Measurements from ENCODE around the gene CD3D. TPM values are rescaled to one million over a fixed set of nuclear protein-coding genes. Genes with fewer than 3 reads are reported as not detected.

CD3D gene
- total and polyA plus RNA-seq, 5 donors from 2014 or later, result 476 to 1,577 (median 1,156) TPM

DNA sequence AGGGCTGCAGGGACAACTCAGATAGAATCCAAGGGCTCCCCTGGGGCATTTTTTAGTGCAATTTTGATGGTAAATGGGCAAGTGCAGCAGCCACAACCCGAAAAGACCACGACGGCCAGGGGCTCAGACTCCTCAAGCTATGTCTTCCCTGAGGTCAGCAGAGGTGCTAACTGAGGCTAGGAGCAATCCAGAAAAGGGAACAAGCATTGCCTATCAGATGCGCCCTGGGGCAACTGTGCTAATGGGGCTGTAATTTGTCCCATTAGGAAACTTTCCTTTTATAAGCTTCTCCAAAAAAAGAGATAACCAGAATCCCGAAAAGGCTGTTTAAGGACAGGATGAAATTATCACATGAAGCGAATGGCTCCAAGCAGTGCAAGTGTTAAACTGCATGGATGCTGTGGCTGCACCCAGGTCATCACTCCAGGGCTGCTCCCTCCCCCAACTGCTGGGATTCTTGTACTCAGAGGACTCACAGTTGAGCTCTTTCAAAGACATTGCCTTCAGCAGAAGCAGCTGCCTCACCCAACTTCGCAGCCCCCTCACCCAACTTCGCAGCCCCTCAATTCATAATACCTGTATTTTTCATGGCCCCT lies 40.8 kb downstream of the CD3D start:
- Mint-ChIP-seq H3K4me1 (peaks cover 0 to 48% (median 24%) of the 10 kb centered on the region in 4 donors), H3K36me3 (peaks cover 12% of the 10 kb centered on the region), H3K27ac (peak overlapping the region in 2 of 3 donors; percentile 62 to 99), H3K4me3 (no peak overlapping the region), H3K27me3 (peaks cover 5% of the 10 kb centered on the region), H3K9me3 (no peaks in the 10 kb centered on the region)
- H3K27ac ChIP-seq (ENCODE audit: insufficient read depth, low read length, poor library complexity, severe bottlenecking), result no peak overlapping the region
- no peaks in the 10 kb centered on the region for H3K36me3 ChIP-seq (ENCODE audit: control insufficient read depth, insufficient read depth, low read length)
- H3K27me3 ChIP-seq (ENCODE audit: control insufficient read depth, insufficient read depth, low read length), result no peaks in the 10 kb centered on the region
- H3K4me1 ChIP-seq (ENCODE audit: control insufficient read depth, insufficient read depth, low read length, poor library complexity, severe bottlenecking), result peaks cover 32% of the 10 kb centered on the region
- DNase-seq (no peak), ATAC-seq (ENCODE audit: low read depth in 2 of 2) (no peak)
- H3K9me3 ChIP-seq (ENCODE audit: control insufficient read depth in 2 of 2, low read length in 2 of 2), result no peaks in the 10 kb centered on the region
- H3K4me3 ChIP-seq (ENCODE audit: low read depth, low read length), result no peak overlapping the region

DNA sequence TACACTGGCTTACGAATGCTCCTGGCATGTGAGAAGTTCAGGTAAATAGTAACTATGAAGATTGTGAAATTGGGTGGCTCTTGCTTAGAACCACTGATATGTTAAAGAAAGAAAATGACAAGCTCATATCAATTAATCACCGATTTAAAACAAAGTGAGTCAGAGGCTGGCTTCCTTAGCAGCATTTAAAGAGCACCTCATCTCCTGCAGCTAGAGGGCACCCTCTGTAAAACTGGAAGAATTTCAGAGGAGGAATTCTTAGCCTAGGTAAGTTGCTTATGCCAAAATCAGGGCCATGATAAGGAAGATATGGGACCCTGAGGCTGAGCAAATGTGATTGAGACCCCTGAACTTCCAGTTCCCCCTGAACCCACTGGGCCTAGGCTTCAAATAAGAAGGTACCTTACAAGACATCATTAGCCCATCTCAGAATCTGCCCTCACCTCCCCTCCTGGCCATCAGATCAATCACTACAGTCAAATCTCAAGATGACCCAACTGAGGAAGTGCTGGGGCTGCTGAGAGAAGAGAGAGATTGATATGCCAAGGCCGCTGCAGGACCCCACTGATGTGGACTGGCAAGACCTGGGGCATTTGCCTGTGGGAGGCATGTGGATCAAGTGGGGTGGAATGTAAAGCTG lies 46.6 kb downstream of the CD3D start:
- Mint-ChIP-seq H3K27ac (peak overlapping the region; percentile 7 to 88 (median 34)), H3K27me3 (peaks cover 4% of the 10 kb centered on the region), H3K9me3 (no peaks in the 10 kb centered on the region), H3K4me1 (peaks cover 4 to 17% (median 13%) of the 10 kb centered on the region in 4 donors), H3K4me3 (no peak overlapping the region), H3K36me3 (no peaks in the 10 kb centered on the region)
- H3K27ac ChIP-seq (ENCODE audit: insufficient read depth, low read length, poor library complexity, severe bottlenecking), result no peak overlapping the region
- DNase-seq (peak in 2 of 3 donors; percentile 43 to 77), ATAC-seq (ENCODE audit: low read depth in 2 of 2) (peak; percentile 76 to 83)
- H3K9me3 ChIP-seq (ENCODE audit: control insufficient read depth in 2 of 2, low read length in 2 of 2), result no peaks in the 10 kb centered on the region
- H3K4me3 ChIP-seq (ENCODE audit: low read depth, low read length), result no peak overlapping the region
- peaks cover 6% of the 10 kb centered on the region for H3K4me1 ChIP-seq (ENCODE audit: control insufficient read depth, insufficient read depth, low read length, poor library complexity, severe bottlenecking)
- no peaks in the 10 kb centered on the region for H3K27me3 ChIP-seq (ENCODE audit: control insufficient read depth, insufficient read depth, low read length)
- H3K36me3 ChIP-seq (ENCODE audit: control insufficient read depth, insufficient read depth, low read length), result no peaks in the 10 kb centered on the region

DNA sequence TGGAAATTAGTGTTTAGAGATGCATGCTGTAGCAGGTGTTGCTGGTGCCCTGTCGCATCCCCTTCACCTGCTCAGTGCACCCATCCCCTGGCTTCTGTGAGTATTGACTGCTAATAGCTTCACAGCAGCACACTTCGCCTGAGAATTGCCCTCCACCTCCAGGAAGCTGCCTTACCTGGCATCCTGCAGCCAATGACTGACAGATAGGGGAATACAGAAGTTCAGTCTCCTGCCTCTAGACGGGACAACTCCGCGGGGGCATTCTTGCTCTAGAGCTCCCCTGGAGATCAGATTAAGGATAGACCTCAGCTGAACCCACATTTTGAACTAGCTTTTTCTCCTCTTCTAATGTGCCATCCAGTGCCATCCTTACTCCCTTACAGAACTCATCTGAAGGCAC lies 47.3 kb downstream of the CD3D start:
- no peak overlapping the region for H3K27ac Mint-ChIP-seq
- no peaks in the 10 kb centered on the region for H3K36me3 ChIP-seq (ENCODE audit: control insufficient read depth, insufficient read depth, low read length)
- DNase-seq (no peak), ATAC-seq (ENCODE audit: low read depth in 2 of 2) (no peak)
- no peaks in the 10 kb centered on the region for H3K9me3 ChIP-seq (ENCODE audit: control insufficient read depth in 2 of 2, low read length in 2 of 2)
- H3K27me3 Mint-ChIP-seq, result peaks cover 4% of the 10 kb centered on the region
- no peaks in the 10 kb centered on the region for H3K27me3 ChIP-seq (ENCODE audit: control insufficient read depth, insufficient read depth, low read length)
- H3K27ac ChIP-seq (ENCODE audit: insufficient read depth, low read length, poor library complexity, severe bottlenecking), result no peak overlapping the region
- H3K4me3 ChIP-seq (ENCODE audit: low read depth, low read length), result no peak overlapping the region
- peaks cover 4 to 17% (median 16%) of the 10 kb centered on the region in 4 donors for H3K4me1 Mint-ChIP-seq
- no peaks in the 10 kb centered on the region for H3K9me3 Mint-ChIP-seq
- H3K36me3 Mint-ChIP-seq, result no peaks in the 10 kb centered on the region
- peaks cover 6% of the 10 kb centered on the region for H3K4me1 ChIP-seq (ENCODE audit: control insufficient read depth, insufficient read depth, low read length, poor library complexity, severe bottlenecking)
- no peak overlapping the region for H3K4me3 Mint-ChIP-seq

DNA sequence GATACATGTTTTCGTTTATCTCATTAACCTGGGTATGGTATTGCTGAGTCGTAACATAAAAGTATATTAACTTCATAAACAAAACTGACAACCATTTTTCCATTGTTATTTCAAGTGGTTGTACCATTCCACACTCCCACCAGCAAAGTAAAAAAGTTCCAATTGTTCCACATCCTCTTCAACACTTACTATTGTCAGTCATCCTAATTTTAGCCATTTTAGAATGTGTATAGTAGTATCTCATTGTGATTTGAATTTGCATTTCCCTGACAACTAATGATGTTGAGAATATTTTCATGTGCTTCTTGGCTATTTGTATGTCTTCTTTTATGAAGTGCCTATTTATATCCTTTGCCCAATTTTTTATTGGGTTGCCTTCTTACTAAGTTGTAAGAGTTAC lies 48.5 kb downstream of the CD3D start:
- Histone ChIP-seq H3K4me1 (ENCODE audit: control insufficient read depth, insufficient read depth, low read length, poor library complexity, severe bottlenecking) (peaks cover 6% of the 10 kb centered on the region), H3K27me3 (ENCODE audit: control insufficient read depth, insufficient read depth, low read length) (no peaks in the 10 kb centered on the region), H3K36me3 (ENCODE audit: control insufficient read depth, insufficient read depth, low read length) (no peaks in the 10 kb centered on the region), H3K27ac (ENCODE audit: insufficient read depth, low read length, poor library complexity, severe bottlenecking) (no peak overlapping the region), H3K9me3 (ENCODE audit: control insufficient read depth in 2 of 2, low read length in 2 of 2) (no peaks in the 10 kb centered on the region), H3K4me3 (ENCODE audit: low read depth, low read length) (no peak overlapping the region)
- no peak overlapping the region for H3K4me3 Mint-ChIP-seq
- H3K27ac Mint-ChIP-seq, result no peak overlapping the region
- peaks cover 8 to 18% (median 15%) of the 10 kb centered on the region in 4 donors for H3K4me1 Mint-ChIP-seq
- H3K9me3 Mint-ChIP-seq, result peaks cover 0 to 1% (median 0%) of the 10 kb centered on the region in 7 donors
- no peak for ATAC-seq (ENCODE audit: low read depth in 2 of 2)
- H3K36me3 Mint-ChIP-seq, result no peaks in the 10 kb centered on the region
- DNase-seq, result no peak
- peaks cover 11% of the 10 kb centered on the region for H3K27me3 Mint-ChIP-seq

DNA sequence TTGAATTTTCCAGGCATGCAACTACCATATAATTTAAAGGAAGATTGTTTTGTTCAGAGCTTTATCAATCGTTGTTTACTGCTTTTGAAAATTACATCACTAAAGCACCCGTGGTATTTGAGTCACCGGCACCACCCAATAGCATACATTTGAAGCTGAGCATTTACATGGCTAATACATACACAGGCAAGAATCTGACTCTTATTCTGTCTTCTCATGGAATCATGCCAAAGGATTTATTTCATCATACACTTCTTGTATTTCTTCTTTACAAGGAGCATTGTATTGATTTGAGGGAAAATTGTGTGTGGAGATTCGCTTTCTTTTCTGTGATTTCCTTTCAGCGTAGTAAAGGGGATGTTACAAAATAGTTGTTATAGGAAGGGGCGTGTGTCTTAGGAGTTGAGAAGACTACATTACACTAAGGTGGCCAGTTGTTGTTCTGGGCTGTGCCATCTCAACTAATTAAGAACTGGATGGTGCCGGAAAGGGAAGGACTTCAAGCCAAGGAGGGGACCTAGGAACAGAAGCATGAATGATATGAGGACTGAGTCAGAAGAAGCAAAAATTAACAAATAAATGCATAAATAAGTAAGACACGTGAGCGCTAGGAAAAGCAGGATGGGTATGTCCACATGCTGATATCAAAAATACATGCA lies 50.9 kb downstream of the CD3D start:
- no peaks in the 10 kb centered on the region for H3K36me3 Mint-ChIP-seq
- H3K4me1 Mint-ChIP-seq, result peaks cover 8 to 18% (median 15%) of the 10 kb centered on the region in 4 donors
- H3K27ac Mint-ChIP-seq, result no peak overlapping the region
- Histone ChIP-seq H3K4me3 (ENCODE audit: low read depth, low read length) (no peak overlapping the region), H3K27ac (ENCODE audit: insufficient read depth, low read length, poor library complexity, severe bottlenecking) (no peak overlapping the region), H3K36me3 (ENCODE audit: control insufficient read depth, insufficient read depth, low read length) (no peaks in the 10 kb centered on the region), H3K9me3 (ENCODE audit: control insufficient read depth in 2 of 2, low read length in 2 of 2) (no peaks in the 10 kb centered on the region), H3K27me3 (ENCODE audit: control insufficient read depth, insufficient read depth, low read length) (no peaks in the 10 kb centered on the region), H3K4me1 (ENCODE audit: control insufficient read depth, insufficient read depth, low read length, poor library complexity, severe bottlenecking) (peaks cover 6% of the 10 kb centered on the region)
- H3K4me3 Mint-ChIP-seq, result no peak overlapping the region
- no peak for DNase-seq
- H3K9me3 Mint-ChIP-seq, result peaks cover 0 to 1% (median 0%) of the 10 kb centered on the region in 7 donors
- no peak for ATAC-seq (ENCODE audit: low read depth in 2 of 2)
- H3K27me3 Mint-ChIP-seq, result peaks cover 11% of the 10 kb centered on the region

DNA sequence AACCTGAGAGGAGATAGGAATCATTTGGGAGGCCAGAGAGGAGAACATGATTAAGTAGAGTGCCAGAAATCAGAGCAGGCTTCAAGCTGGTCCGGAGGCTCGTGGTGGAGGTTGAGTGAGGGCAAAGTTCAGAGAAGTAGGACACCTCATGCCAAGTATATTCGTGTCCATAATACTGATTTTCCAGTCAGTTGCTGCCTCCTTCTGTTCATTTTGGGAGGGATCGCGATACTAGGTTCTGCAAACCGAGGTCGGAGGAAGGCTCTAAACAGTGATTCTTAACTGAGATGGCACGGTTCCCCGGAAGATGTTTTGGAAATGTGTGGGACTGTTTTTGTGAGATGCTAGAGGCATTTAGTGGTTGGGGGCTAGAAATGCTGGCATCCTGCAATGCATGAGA lies 51.6 kb downstream of the CD3D start:
- Mint-ChIP-seq H3K4me3 (no peak overlapping the region), H3K27ac (no peak overlapping the region), H3K9me3 (peaks cover 0 to 1% (median 0%) of the 10 kb centered on the region in 7 donors), H3K27me3 (peaks cover 11% of the 10 kb centered on the region), H3K4me1 (peaks cover 9 to 17% (median 11%) of the 10 kb centered on the region in 4 donors), H3K36me3 (no peaks in the 10 kb centered on the region)
- ATAC-seq (ENCODE audit: low read depth in 2 of 2) (peak; percentile 46 to 63), DNase-seq (peak in 2 of 3 donors; percentile 50 to 65)
- Histone ChIP-seq H3K27ac (ENCODE audit: insufficient read depth, low read length, poor library complexity, severe bottlenecking) (no peak overlapping the region), H3K9me3 (ENCODE audit: control insufficient read depth in 2 of 2, low read length in 2 of 2) (no peaks in the 10 kb centered on the region), H3K4me3 (ENCODE audit: low read depth, low read length) (no peak overlapping the region), H3K27me3 (ENCODE audit: control insufficient read depth, insufficient read depth, low read length) (no peaks in the 10 kb centered on the region), H3K4me1 (ENCODE audit: control insufficient read depth, insufficient read depth, low read length, poor library complexity, severe bottlenecking) (peaks cover under 1% of the 10 kb centered on the region), H3K36me3 (ENCODE audit: control insufficient read depth, insufficient read depth, low read length) (no peaks in the 10 kb centered on the region)

DNA sequence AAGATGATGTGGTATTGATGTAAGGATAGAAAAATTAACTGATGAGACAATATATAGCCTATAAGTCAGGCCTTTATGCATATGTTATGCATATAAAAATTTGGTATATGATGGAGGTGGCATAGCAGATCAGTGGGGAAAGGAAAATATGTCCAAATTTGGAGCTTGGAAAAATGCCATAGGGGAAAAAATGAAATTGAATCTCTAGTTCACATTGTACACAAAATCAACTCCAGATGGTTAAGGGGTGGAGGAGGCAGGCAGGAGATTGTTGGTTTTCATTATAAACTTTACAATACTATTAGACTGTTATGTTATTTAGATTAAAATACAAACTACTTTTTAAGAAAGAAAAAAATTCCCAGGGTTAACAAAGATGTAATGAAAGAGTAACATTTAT lies 53.1 kb downstream of the CD3D start:
- peaks cover 11% of the 10 kb centered on the region for H3K27me3 Mint-ChIP-seq
- no peak overlapping the region for H3K27ac ChIP-seq (ENCODE audit: insufficient read depth, low read length, poor library complexity, severe bottlenecking)
- no peak for DNase-seq
- no peaks in the 10 kb centered on the region for H3K36me3 Mint-ChIP-seq
- peaks cover 0 to 1% (median 0%) of the 10 kb centered on the region in 7 donors for H3K9me3 Mint-ChIP-seq
- H3K4me3 ChIP-seq (ENCODE audit: low read depth, low read length), result no peak overlapping the region
- H3K36me3 ChIP-seq (ENCODE audit: control insufficient read depth, insufficient read depth, low read length), result no peaks in the 10 kb centered on the region
- no peak overlapping the region for H3K27ac Mint-ChIP-seq
- no peaks in the 10 kb centered on the region for H3K9me3 ChIP-seq (ENCODE audit: control insufficient read depth in 2 of 2, low read length in 2 of 2)
- no peak for ATAC-seq (ENCODE audit: low read depth in 2 of 2)
- no peaks in the 10 kb centered on the region for H3K4me1 ChIP-seq (ENCODE audit: control insufficient read depth, insufficient read depth, low read length, poor library complexity, severe bottlenecking)
- H3K4me3 Mint-ChIP-seq, result no peak overlapping the region
- no peaks in the 10 kb centered on the region for H3K27me3 ChIP-seq (ENCODE audit: control insufficient read depth, insufficient read depth, low read length)
- H3K4me1 Mint-ChIP-seq, result peaks cover 5 to 12% (median 7%) of the 10 kb centered on the region in 4 donors
